H9 (cell line): ENCODE measurements around the gene TMEM181. TPM values are rescaled to one million over a fixed set of nuclear protein-coding genes. Genes with fewer than 3 reads are reported as not detected.

Experiments
- DNase-seq: peaks from one replicate; pipeline ENCODE4 v3.0.0-alpha.2; 2017
- H2AFZ ChIP-seq: one replicate; pipeline ENCODE4 v1.6.1; 2013; ENCODE audit warnings: mild to moderate bottlenecking, low read length, control low read depth, moderate library complexity
- H2AK5ac ChIP-seq: 2 replicates; pipeline ENCODE4 v1.6.1; 2013; ENCODE audit warnings: low read length, control low read depth, mixed read lengths; ENCODE audit not compliant: insufficient read length
- H2BK120ac ChIP-seq: one replicate; pipeline ENCODE4 v1.6.1; 2013; ENCODE audit warnings: low read depth, mild to moderate bottlenecking, low read length, control low read depth, inconsistent platforms; ENCODE audit not compliant: poor library complexity, severe bottlenecking
- H2BK12ac ChIP-seq: 2 replicates; pipeline ENCODE4 v1.6.1; 2013; ENCODE audit warnings: low read length, control low read depth, mixed read lengths, low read depth; ENCODE audit not compliant: insufficient read length
- H2BK15ac ChIP-seq: 2 replicates; pipeline ENCODE4 v1.6.1; 2013; ENCODE audit warnings: low read depth, low read length, control low read depth
- H2BK20ac ChIP-seq: one replicate; pipeline ENCODE4 v1.6.1; 2013; ENCODE audit warnings: low read depth, mild to moderate bottlenecking, low read length, control low read depth, inconsistent platforms; ENCODE audit not compliant: poor library complexity, severe bottlenecking
- H2BK5ac ChIP-seq: 2 replicates; pipeline ENCODE4 v1.6.1; 2013; ENCODE audit warnings: low read length, control low read depth, mixed read lengths; ENCODE audit not compliant: insufficient read length
- H3K14ac ChIP-seq: 2 replicates; pipeline ENCODE4 v1.6.1; 2013; ENCODE audit warnings: low read length, control low read depth; ENCODE audit not compliant: insufficient read depth
- H3K18ac ChIP-seq: 2 replicates; pipeline ENCODE4 v1.6.1; 2013; ENCODE audit warnings: low read depth, mild to moderate bottlenecking, mixed read lengths, low read length, control low read depth; ENCODE audit not compliant: insufficient read length
- H3K23ac ChIP-seq: 2 replicates; pipeline ENCODE4 v1.6.1; 2013; ENCODE audit warnings: low read length, control low read depth, mixed read lengths, low read depth; ENCODE audit not compliant: insufficient read length
- H3K23me2 ChIP-seq: 2 replicates; pipeline ENCODE4 v1.6.1; 2013; ENCODE audit warnings: low read depth, mild to moderate bottlenecking, mixed read lengths, low read length, control low read depth; ENCODE audit not compliant: insufficient read length, poor library complexity, severe bottlenecking
- H3K27ac ChIP-seq: 2 replicates; pipeline ENCODE4 v1.5.1; 2013; ENCODE audit warnings: low read length, control low read depth, mixed read lengths, low read depth; ENCODE audit not compliant: insufficient read length
- H3K27me3 ChIP-seq: 2 replicates; pipeline ENCODE4 v1.6.1; 2013; ENCODE audit warnings: low read length, control low read depth, inconsistent platforms; ENCODE audit not compliant: insufficient read depth
- H3K4ac ChIP-seq: 2 replicates; pipeline ENCODE4 v1.6.1; 2013; ENCODE audit warnings: low read depth, mild to moderate bottlenecking, control low read depth, inconsistent platforms, low read length, moderate library complexity
- H3K4me1 ChIP-seq: 2 replicates; pipeline ENCODE4 v1.6.1; 2013; ENCODE audit warnings: low read length, control low read depth, inconsistent platforms; ENCODE audit not compliant: insufficient read depth
- H3K4me2 ChIP-seq: 2 replicates; pipeline ENCODE4 v1.6.1; 2013; ENCODE audit warnings: low read length, control low read depth, mixed read lengths; ENCODE audit not compliant: insufficient read length, insufficient read depth
- H3K56ac ChIP-seq: 2 replicates; pipeline ENCODE4 v1.6.1; 2013; ENCODE audit warnings: low read depth, mild to moderate bottlenecking, mixed read lengths, low read length, control low read depth; ENCODE audit not compliant: insufficient read length
- H3K79me1 ChIP-seq: 2 replicates; pipeline ENCODE4 v1.6.1; 2013; ENCODE audit warnings: low read depth, mild to moderate bottlenecking, moderate library complexity, low read length, control low read depth, inconsistent platforms; ENCODE audit not compliant: insufficient read depth, poor library complexity, severe bottlenecking
- H3K79me2 ChIP-seq: 2 replicates; pipeline ENCODE4 v1.6.1; 2013; ENCODE audit warnings: low read length, control low read depth, inconsistent platforms; ENCODE audit not compliant: insufficient read depth
- H3K9ac ChIP-seq: 2 replicates; pipeline ENCODE4 v1.6.1; 2013; ENCODE audit warnings: low read length, control low read depth, mixed read lengths; ENCODE audit not compliant: insufficient read length; ENCODE audit errors: extremely low read depth
- H3K9me3 ChIP-seq: one replicate; pipeline ENCODE4 v1.6.1; 2013; ENCODE audit warnings: low read depth, low read length, inconsistent platforms; ENCODE audit not compliant: control insufficient read depth
- H3T11ph ChIP-seq: one replicate; pipeline ENCODE4 v1.6.1; 2013; ENCODE audit warnings: mild to moderate bottlenecking, low read length, control low read depth, inconsistent platforms
- H4K20me1 ChIP-seq: one replicate; pipeline ENCODE4 v1.6.1; 2013; ENCODE audit not compliant: control insufficient read depth, insufficient read length, insufficient read depth
- H4K5ac ChIP-seq: 2 replicates; pipeline ENCODE4 v1.6.1; 2013; ENCODE audit warnings: low read depth, mild to moderate bottlenecking, mixed read lengths, low read length, control low read depth; ENCODE audit not compliant: insufficient read length
- H4K8ac ChIP-seq: replicated peaks from 2 replicates; pipeline ENCODE4 v1.6.1; 2013; ENCODE audit warnings: low read length, control low read depth, mixed read lengths, low read depth; ENCODE audit not compliant: insufficient read length
- H4K91ac ChIP-seq: 2 replicates; pipeline ENCODE4 v1.6.1; 2013; ENCODE audit warnings: low read depth, mild to moderate bottlenecking, moderate library complexity, mixed read lengths, low read length, control low read depth; ENCODE audit not compliant: insufficient read length
- H3K27ac Mint-ChIP-seq, 3 experiments: 2 replicates in 2 of 3; 3 replicates in 1 of 3; pipeline ENCODE4 v1.8.0; 2020 to 2021; ENCODE audit warnings: mixed read lengths in 3 of 3, mild to moderate bottlenecking in 1 of 3, moderate library complexity in 1 of 3
- H3K27me3 Mint-ChIP-seq: 2 replicates; pipeline ENCODE4 v1.8.0; 2021; ENCODE audit warnings: low read depth, mild to moderate bottlenecking, moderate library complexity, mixed read lengths
- H3K36me3 Mint-ChIP-seq, 3 experiments: 2 replicates in 2 of 3; 3 replicates in 1 of 3; pipeline ENCODE4 v1.8.0; 2020 to 2021; ENCODE audit warnings: low read depth in 3 of 3, mixed read lengths in 3 of 3; ENCODE audit not compliant: insufficient read depth in 1 of 3
- H3K4me1 Mint-ChIP-seq, 2 experiments: 2 replicates each; pipeline ENCODE4 v1.8.0; 2020; ENCODE audit warnings: mixed read lengths in 2 of 2
- H3K4me3 Mint-ChIP-seq, 2 experiments: 2 replicates in 1 of 2; 3 replicates in 1 of 2; pipeline ENCODE4 v1.8.0; 2020 to 2021; ENCODE audit warnings: mild to moderate bottlenecking in 2 of 2, mixed read lengths in 2 of 2, moderate library complexity in 1 of 2
- H3K9me3 Mint-ChIP-seq, 2 experiments: 2 replicates in 1 of 2; 3 replicates in 1 of 2; pipeline ENCODE4 v1.8.0; 2020; ENCODE audit warnings: mild to moderate bottlenecking in 2 of 2, mixed read lengths in 2 of 2, moderate library complexity in 1 of 2
- WGBS: extraction: QIAGEN DNeasy Blood & Tissue Kit; methylation state at CpG from one replicate; pipeline ENCODE4 v1.1.7; 2013; ENCODE audit warnings: missing lambda C conversion rate, low lambda C conversion rate, mixed read lengths; ENCODE audit not compliant: insufficient read length; ENCODE audit errors: extremely low coverage; 5-methylcytosine and 5-hydroxymethylcytosine counted together
- total RNA-seq: library from RNA; stranded (reverse); gene quantifications from 2 replicates; pipeline ENCODE4 v1.2.1, GENCODE V29; 2021
- TF ChIP-seq, protein P1 (sequence below): fragments of 200-600 bp; sonication (generic); conservative IDR thresholded peaks from 3 replicates; pipeline ENCODE4 v1.8.0; 2021; ENCODE audit warnings: antibody characterized with exemption, mild to moderate bottlenecking

The TMEM181 gene
- total RNA-seq, 1 experiment from 2014 or later: 24.4 TPM

DNA sequence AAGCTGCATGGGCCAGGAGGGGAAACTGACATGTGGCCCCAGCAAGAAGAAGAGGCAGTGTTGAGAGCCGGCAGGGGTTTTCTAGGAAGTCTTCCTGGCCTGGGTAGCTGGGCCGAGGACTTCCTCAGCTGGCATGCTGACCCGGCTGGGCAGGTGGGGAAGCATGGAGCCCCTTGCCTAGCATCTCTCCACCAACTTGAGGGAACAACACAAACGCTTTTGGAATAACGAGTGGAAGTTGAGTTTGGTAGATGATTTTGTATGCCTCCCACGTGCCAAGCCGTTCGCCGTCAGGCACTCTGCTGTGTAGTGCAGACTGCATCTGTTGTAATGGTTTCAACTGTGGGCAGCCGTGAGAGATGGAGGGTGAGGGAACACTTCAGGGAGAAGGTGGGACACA, 7.3 kb downstream of the TMEM181 start:
- Histone ChIP-seq H4K91ac (no peak overlapping the region), H4K5ac (no peak overlapping the region), H4K20me1 (no peaks in the 10 kb centered on the region), H3K4me1 (no peaks in the 10 kb centered on the region; the same call in 1 of the 2 replicates), H2BK20ac (no peak overlapping the region), H3K4me2 (no peak overlapping the region), H2BK12ac (no peak overlapping the region), H3K9ac (no peak overlapping the region), H3K79me2 (peaks cover 27% of the 10 kb centered on the region; the same call in 1 of the 2 replicates), H3K9me3 (no peaks in the 10 kb centered on the region), H4K8ac (no peak overlapping the region), H3T11ph (no peak overlapping the region), H2AFZ (no peak overlapping the region), H3K27ac (no peak overlapping the region), H3K79me1 (peaks cover 3% of the 10 kb centered on the region), H3K14ac (no peak overlapping the region), H3K18ac (no peak overlapping the region), H3K4ac (no peak overlapping the region), H3K23me2 (no peaks in the 10 kb centered on the region), H3K27me3 (no peaks in the 10 kb centered on the region), H3K23ac (no peak overlapping the region), H2BK15ac (no peak overlapping the region), H2BK5ac (no peak overlapping the region), H2BK120ac (no peak overlapping the region), H3K56ac (no peak overlapping the region), H2AK5ac (no peak overlapping the region)
- peaks cover 4 to 5% (median 5%) of the 10 kb centered on the region in 3 experiments; a peak in 4 of 7 replicates for H3K36me3 Mint-ChIP-seq
- WGBS: no CpG with 5 or more reads among the region's 10 CpGs
- H3K27me3 Mint-ChIP-seq: no peaks in the 10 kb centered on the region
- no peak overlapping the region; a peak in 1 of 7 replicates for H3K27ac Mint-ChIP-seq
- H3K9me3 Mint-ChIP-seq: no peaks in the 10 kb centered on the region
- TF ChIP-seq, protein P1, sequence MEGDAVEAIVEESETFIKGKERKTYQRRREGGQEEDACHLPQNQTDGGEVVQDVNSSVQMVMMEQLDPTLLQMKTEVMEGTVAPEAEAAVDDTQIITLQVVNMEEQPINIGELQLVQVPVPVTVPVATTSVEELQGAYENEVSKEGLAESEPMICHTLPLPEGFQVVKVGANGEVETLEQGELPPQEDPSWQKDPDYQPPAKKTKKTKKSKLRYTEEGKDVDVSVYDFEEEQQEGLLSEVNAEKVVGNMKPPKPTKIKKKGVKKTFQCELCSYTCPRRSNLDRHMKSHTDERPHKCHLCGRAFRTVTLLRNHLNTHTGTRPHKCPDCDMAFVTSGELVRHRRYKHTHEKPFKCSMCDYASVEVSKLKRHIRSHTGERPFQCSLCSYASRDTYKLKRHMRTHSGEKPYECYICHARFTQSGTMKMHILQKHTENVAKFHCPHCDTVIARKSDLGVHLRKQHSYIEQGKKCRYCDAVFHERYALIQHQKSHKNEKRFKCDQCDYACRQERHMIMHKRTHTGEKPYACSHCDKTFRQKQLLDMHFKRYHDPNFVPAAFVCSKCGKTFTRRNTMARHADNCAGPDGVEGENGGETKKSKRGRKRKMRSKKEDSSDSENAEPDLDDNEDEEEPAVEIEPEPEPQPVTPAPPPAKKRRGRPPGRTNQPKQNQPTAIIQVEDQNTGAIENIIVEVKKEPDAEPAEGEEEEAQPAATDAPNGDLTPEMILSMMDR: no peak
- DNase-seq: no peak
- H3K4me3 Mint-ChIP-seq: no peak overlapping the region
- peaks cover 28 to 40% of the 10 kb centered on the region in 2 experiments for H3K4me1 Mint-ChIP-seq
